ENCODE data around the gene KRTAP21-2.

DNA sequence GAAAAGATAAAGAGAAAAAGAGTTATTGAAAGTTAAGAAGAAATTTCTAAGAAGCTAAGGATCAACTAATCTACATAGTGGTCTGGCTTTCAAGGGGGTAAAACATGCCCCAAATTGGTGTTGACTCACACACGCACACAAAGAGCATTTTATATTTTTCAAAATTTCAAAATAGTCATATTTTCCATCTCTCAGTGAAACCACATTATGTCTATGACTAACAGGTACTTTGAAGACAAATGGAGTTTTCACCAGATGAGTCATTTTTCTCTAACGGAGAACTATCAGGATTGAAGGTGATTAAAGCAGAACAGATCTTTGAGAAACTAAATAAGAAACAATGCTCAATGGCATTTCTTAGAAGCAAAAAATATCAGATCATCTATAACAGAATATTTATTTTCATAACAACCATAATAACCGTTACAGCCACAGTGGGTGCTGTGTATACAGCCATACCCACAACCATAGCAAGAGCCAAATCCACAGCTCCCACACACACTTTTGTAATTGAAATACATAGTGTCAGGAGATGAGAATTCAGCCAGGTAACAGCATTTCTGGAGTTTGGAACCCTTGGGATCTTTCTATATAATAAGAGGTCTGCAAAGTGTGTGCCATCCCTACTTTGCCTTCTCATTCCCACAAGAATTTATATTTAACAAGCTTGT lies 28.7 kb downstream of the KRTAP21-2 start, which contains the start of gene KRTAP21-3:
- TF ChIP-seq, protein P1, sequence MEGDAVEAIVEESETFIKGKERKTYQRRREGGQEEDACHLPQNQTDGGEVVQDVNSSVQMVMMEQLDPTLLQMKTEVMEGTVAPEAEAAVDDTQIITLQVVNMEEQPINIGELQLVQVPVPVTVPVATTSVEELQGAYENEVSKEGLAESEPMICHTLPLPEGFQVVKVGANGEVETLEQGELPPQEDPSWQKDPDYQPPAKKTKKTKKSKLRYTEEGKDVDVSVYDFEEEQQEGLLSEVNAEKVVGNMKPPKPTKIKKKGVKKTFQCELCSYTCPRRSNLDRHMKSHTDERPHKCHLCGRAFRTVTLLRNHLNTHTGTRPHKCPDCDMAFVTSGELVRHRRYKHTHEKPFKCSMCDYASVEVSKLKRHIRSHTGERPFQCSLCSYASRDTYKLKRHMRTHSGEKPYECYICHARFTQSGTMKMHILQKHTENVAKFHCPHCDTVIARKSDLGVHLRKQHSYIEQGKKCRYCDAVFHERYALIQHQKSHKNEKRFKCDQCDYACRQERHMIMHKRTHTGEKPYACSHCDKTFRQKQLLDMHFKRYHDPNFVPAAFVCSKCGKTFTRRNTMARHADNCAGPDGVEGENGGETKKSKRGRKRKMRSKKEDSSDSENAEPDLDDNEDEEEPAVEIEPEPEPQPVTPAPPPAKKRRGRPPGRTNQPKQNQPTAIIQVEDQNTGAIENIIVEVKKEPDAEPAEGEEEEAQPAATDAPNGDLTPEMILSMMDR (IDR thresholded peaks at IDR 0.05; ENCODE audit: extremely low read depth in 1 of 2, insufficient read depth in 1 of 2, low read depth in 1 of 2, low read length in 2 of 2), result no peak
- no peak for TF ChIP-seq POLR2A (IDR thresholded peaks at IDR 0.05; ENCODE audit: low read depth, low read length)
- TF ChIP-seq POLR2AphosphoS5 (IDR thresholded peaks at IDR 0.05; ENCODE audit: insufficient read depth, low read depth, low read length), result no peak
- no peak for TF ChIP-seq EZH2 (IDR thresholded peaks at IDR 0.05; ENCODE audit: borderline replicate concordance, low read depth, low read length, severe bottlenecking)
- TF ChIP-seq GATA2 (IDR thresholded peaks at IDR 0.05; ENCODE audit: insufficient read depth, insufficient read length, low read depth, low read length), result no peak
- TF ChIP-seq, protein P2, sequence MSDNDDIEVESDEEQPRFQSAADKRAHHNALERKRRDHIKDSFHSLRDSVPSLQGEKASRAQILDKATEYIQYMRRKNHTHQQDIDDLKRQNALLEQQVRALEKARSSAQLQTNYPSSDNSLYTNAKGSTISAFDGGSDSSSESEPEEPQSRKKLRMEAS (IDR thresholded peaks at IDR 0.05; ENCODE audit: insufficient read depth, insufficient read length), result no peak
- TF ChIP-seq FOS (IDR thresholded peaks at IDR 0.05; ENCODE audit: borderline replicate concordance, insufficient read depth, low read length), result no peak
- no peak for TF ChIP-seq MYC (IDR thresholded peaks at IDR 0.05; ENCODE audit: low read depth, low read length)
- TF ChIP-seq JUN (IDR thresholded peaks at IDR 0.05; ENCODE audit: borderline replicate concordance, insufficient read depth, insufficient read length, low read depth), result no peak
